Measurements from ENCODE around the gene TBC1D16.

TBC1D16 gene

DNA sequence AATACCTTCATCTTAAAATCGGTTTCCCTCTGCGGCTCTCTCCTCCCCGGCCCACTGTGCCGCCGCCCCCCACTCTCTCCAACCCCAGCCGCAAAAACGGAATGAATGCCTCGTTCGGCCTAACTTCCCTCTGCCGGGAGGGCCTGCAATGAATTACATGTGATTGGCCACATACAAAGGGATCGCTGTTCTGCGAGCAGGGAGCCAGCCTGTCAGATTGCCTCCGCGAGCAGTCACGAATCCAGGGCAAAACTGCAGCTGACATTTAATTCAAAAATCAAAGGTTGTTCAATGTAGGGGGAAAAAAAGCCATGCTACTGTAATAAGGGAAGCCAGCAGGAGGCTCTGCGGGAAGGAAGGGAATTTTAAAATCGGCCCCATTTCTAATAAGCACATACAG is 84.9 kb downstream of the TBC1D16 start:
- no peak for DNase-seq (ENCODE audit: low read depth)

DNA sequence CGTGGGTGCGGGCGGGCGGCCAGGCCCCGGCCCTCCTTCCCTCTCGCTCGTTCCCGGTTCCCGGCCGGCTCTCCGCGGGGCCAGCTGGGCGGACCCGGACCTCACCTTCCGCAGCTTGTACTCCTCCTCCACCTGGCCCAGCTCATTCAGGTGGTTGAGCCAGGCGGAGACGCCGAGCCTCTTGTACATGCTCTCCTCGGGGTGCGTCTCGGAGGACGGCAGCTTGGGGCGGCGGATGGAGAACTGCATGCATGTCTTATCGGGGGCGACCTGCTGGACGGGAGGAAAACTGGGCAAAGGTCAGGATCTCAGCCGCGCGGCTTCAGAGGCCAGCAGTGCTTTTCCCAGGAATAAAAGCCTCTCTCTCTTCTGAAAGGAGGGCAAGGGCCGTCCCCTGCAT is 85.4 kb downstream of the TBC1D16 start:
- DNase-seq (ENCODE audit: low read depth) = no peak

DNA sequence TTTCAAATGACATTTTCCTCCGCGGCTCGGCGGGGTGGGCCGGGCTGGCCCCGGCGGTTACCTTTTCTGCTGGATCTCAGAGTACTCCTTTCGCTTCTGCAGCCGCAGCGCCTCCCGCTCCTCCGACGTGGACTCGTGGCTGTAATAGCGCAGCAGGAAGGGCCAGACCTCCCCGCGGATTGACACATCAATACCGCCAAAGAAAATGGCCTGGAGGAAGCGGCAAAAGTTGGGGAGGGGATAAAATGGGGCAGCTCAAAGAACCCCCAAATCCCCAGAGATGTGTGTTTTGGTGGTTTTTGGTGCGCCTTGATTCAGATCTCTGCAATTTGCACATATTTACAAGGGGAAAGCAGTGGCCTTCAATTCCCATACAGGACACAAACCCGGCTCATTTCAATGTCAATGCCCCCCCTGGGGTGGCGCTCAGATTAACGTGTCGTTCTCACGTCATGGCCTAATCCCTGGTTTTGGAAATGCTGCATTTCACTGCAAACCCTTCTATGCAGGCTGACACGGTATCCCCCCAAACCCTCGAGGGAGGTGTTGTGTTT is 85.9 kb downstream of the TBC1D16 start:
- DNase-seq (ENCODE audit: low read depth) = no peak

DNA sequence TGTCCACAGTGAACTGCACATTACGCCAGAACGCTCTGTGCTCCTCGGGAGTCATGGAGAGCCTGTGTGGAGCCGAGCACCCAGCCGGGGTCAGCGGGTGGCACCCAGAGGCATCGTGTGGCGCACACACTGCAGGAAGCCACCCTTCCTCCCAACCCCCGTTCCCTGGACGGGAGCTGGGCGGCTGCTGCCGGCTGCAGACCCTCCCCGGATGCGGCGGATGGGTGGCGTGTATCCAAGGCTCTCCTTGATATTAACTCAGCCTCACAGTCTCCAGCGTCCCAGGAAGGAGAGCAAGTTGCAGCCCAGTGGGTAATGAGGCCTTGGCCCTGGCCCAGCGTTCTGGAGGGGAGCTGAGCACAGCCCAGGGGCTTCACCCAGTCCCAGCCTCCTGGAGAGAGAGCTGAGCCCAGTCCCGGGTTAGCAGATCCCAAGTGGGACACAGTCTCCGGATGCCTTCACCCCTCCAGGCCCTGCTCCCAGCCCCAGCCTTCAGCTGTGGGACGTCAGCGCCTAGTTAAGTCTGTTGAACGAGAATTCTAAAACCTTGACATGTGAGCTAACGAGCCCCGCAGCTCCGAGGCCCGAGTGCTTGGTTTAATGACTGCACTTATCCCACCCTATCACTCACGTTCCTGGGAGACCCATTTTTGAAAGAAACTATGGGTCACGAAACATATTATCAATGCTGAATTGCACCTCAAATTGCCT is 86.6 kb downstream of the TBC1D16 start:
- DNase-seq (ENCODE audit: low read depth) = no peak

DNA sequence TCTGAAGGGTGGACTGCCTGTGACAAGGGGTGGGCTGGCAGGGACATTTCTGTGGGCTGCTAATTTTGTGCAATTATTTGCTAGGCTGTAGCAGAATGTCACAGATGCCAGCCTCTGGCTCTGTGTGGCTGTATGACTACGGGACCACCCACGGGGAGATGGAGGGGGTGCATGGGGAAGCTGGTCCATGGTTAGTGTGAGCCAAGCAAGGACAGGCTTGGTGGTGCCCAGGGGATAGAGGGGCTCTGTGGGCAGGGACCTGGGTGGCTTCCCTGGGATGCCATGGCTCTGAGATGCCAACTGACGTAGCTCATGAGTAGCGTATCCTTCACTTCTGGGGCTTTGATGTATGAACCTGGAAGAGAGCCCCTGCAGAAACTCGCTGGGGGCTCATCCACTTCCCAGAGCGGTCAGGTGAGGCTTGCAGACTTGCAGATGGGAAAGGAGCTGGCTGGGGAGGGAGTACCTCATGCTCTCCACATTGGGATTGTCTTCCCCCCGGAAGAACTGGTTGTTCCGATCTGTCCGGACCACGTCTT is 87.2 kb downstream of the TBC1D16 start:
- no peak for DNase-seq (ENCODE audit: low read depth)

DNA sequence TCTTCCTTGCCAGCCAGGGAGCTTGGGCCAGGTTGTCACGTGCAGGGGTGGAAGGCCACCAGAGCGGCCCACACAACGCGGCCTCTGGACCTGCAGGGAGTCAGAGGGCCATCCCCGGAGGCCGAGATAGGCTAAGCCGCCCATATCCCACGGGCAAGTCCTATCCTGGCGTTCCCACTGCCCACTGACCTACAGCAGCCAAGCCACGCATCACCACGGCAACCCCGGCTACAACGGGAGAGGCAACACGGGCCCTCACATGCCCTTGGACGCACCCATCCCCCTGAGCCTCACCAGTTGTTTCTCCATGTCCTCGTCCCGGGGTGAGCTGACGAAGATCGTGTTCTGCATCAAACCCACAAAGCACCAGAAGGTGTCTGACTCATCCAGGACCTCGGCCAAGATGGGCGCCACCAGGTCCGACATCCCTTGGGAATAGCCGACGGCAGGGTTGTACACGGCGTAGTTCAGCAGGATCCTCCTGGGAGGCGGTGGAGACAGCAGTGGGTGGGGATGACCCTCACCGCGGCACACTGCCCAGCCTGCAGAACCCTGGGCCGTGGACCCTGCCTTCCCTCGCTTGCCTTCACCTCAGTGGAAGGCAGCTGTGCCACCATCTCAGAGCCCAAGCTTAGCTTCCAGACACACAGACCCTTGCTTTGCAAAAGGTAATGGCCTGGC is 88.2 kb downstream of the TBC1D16 start:
- no peak for DNase-seq (ENCODE audit: low read depth)

DNA sequence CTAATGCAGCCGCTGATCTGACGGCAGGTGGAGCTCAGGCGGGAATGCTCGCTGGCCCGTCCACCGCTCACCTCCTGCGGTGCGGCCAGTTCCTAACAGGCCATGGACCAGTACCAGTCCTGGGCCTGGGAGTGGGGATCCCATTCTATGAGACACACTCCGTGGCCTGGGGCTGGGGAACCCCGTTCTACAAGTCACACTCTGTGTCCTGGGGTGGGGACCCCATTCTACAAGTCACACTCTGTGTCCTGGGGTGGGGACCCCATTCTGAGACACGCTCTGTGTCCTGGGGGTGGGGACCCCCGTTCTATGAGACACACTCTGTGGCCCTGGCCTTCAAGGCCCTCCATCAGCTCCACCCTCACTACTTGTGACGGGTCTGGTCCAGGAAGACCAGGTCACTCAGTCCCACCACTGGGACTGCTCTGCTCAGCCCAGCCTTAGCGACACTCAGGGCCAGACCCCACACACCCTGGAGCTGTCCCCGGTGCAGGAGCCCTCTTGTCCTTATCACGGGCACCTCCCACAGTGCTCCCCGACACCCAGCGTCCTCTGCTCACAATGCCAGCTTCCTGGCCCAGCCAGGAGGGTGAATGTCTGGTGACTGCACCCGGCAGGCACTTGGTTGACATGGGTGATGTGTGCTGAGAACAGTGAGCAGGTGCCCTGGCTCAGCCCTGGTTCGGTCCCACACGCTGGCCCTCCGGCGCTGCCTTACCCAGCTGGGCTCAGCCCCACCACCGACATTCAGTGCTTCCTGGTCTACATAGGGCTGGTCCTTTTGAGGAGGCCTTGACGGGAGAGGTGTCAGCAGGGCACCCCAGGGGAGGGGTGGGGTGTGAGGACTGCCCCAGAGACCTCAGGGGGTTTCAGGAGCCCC is 89.1 kb downstream of the TBC1D16 start:
- DNase-seq (ENCODE audit: low read depth) = no peak

DNA sequence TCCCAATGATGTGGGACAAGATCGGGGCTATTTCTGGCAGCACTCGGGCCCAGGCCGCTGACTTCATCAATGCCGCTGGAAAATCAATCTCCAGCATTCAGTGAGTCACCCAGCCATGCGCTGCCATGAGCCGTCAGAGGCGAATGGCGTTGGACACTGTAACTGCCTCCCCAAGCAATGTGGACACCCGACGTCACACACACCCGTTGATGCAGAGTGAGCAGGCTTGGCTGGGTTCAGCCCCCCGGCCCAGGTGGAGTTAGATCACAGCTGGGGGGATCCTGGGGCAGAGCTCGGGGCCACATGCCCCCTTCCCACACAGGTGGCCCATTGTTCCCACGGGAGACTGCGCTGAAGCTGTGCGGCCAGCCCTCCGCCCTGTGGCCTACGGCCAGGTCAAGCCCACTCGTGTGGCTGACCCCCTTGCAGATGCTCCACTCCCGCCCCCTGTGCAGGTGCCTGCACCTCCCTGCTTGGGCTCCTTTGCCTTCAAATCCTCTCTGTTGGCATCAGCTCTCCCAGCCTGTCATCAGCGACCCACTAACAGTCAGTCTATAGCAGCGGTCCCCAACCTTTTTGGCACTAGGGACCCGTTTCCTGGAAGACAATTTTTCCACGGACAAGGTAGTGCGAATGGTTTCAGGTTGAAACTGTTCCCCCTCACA is 89.9 kb downstream of the TBC1D16 start:
- DNase-seq (ENCODE audit: low read depth) = no peak

DNA sequence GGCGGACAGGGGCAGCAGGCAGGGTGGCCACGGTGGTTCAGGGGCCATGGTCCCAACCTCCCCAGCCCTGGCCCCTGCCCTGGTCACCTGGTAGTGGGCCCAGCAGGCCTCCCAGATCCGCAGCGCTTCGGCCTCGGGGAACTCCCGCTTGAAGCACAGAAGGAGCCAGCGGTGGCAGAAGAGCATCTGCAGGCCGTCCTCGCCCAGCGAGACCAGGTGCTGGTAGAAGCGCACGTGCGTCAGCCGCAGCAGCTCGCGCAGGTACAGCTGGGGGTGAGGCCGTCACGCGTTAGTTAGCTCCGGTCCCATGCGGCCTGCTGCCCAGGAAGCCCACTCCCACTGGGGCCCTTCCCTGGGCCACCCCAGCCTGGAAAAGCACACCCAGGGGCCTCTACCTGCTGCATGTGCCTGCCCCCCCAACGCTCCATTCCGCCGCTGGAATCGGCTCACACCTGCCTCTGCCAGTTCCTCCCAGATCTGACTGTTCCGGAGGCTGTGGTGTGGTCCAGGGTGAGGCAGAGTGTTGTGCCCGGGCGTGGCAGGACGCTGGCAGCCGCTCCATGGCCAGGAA is 90.8 kb downstream of the TBC1D16 start:
- no peak for DNase-seq (ENCODE audit: low read depth)

DNA sequence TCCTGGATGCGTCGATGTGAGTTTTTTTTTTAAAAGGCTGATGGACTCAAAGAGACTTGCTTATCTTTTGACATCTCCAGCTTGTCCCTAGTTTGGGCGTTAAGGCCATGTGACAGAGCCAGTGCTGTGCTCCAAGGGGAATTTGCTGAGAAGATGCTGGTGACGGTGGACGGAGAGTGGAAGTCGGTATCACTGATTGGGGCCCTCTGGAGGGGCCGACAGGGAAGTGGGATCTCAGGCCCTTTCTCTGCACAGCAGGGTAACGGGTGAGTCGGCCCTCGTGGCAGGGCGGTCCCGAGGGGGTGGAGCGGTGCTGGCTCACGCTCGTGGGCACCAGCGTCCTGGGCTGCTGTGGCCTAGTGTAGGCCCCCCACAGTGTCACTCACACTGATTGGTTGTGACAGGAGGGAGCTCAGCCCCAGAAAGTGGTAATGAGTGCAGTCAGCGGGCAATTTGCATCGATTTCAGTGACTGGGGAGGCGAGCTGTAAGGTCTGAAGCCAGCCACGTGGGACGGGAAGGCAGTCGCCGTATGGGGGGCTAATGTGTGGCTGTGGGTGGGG is 91.3 kb downstream of the TBC1D16 start:
- no peak for DNase-seq (ENCODE audit: low read depth)

DNA sequence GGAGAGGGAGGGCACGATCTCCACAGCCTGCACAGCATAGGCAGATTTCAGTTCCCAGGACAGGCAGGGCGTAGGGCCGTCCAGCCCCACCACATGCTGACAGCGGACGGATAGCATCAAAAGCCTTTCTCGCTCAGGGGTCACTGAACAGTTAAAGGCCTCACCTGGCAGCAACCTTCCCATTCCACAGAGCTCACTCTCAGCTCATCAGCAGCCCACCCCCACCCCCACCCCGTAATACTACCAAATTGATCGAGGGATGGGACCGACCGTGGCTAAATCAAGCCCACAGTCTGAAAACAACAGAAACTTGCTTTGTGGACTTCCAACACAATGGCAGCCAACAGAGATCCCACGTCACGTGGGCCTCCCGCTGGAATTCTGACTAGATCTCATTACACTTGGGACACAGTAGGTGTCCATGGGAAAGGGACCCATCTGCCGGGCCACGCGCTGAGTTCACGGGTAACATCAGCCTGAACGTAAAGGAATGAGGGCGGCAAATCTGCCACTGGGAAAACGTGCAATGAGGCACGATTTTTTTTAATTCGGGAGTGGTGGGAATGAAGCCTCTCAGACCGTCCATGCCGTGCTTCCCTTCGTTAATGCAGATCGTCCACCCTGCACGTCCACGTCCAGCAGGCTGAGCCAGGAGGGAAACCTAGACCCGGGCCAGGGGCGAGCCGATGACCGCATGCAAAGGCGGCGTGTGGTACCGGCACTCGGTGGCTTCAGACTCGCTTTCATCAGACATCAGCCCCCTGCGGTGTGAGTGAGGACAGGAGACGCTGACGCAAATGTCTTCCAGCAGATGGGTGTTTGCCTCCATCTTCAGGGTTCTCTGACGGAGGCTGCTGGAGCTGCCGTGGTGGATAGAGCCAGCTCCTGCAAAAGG is 92.1 kb downstream of the TBC1D16 start:
- no peak for DNase-seq (ENCODE audit: low read depth)

DNA sequence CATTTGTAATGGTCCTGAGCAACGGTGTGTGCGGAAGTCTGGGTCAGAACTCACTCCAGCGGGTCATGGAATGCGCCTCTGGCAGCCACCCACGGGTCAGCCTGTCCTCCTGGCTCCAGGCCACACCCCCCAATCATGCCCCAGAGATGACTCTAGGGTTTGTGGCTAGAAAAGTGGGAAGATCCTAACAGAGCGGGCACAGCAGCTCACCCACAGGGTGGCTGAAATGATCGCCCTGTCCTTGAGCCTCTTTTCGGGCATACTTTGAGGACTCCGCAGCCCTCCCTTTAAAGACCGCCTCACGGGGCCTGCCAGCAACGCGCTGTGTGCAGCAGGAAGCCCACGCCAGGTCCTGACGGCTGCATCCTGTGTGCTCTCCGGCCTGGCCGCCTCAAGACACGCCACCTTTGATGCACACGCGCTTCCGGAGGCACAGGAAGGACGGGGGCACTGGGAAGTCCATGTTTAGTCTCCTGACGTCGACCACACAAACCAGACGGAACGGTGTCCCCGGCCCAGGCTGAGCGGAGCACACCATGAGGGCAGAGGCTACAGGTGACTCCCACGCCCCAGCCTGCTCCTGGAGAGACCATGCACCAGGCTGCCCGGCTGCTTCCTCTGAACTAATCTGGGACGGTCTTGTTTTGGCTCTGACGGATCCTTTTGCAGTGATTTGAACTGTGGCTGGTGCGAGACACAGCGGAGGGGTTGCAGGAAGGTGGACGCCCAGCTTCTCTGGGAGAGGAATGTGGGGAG is 92.9 kb downstream of the TBC1D16 start:
- no peak for DNase-seq (ENCODE audit: low read depth)

DNA sequence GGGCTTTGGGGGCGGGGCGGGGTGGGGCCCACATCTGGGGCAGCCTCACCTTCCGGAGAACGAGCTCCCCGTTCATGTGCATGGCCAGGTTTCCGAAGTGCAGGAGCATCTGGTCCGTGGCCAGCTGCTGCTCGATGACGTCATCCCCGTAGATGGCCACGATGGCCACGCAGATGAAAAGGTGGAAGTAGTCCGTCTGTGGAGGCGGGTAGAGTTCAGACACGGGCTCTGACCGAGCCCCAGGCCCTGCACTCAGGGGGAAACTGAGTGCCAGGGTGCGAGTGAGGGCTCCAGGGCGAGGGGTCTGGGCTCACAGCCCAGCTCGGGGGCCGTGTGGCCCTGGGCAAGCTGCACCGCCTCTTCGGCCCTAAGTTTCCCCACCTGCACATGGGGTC is 93.7 kb downstream of the TBC1D16 start:
- no peak for DNase-seq (ENCODE audit: low read depth)

DNA sequence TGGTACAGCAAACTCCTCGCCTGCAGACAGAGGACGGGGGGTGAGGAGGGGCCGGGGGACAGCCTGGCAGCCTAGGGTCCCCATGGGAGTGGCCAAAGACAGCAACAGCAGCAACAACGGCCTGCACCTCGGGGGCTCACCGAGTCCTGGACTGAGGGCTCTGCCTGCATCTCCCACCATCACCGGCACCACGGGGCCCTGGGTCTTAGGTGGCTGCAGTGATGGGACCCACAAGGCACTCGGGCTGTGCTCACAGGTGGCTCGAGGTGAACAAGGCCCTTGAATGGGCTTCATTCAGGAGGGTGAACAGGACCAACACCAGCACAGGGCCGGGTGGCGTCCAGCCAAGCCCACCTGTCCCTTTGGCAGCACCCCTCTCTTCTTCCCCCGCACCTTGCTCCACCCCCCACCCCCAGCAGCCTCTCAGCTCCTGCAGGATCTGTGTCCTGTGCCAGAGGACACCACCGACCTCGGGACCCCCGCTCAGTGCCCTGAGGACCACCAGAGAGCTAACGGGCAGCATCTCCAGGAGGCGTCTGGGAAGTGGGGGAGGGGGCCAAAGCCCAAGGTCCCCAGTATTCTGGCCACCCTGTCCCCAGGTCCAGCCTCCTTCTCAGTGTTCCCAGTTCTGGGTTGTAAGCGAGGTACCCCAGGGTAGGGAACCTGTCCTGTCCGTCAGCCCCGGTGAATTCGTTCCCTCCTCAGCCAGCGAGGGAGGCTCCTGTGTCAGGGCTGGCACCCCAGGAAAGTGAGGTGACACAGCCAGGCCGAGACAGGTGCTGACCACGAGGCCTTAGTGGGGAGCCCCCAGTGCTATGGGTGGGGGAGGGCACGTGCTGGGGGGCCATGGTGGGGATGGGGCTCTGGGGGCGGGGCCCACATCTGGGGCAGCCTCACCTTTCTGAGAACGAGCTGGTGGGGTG is 94.3 kb downstream of the TBC1D16 start:
- DNase-seq (ENCODE audit: low read depth) = no peak

DNA sequence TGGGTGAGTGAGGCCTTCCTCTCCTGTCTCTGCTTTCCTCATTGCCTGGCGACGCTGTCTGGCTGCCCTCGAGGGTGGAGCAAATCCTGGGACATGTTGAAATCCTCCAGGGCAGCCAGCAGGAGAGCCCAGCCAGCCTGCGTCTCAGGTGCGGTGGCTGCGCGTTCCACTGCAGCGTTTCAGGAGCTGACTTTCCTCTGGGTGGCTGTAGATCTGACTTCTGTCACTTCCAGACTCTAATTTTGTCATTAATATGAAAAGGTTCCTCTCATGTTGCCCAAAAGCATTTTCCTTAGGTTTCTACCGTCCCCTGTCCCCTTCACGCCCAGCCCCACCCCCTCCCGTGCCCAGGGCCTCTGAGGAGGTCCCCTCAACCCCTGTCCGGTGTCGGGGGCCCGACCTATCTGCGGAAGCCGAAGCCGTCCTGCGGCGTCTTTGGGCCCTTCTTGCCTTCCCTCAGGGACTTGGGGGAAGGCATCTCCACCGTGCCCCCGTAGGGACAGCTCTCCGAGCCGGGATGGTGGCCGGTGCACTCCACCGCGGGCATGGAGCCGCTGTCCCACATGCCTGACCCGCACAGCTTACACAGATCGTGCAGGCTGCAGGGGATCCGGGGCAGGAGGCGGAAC is 95.1 kb downstream of the TBC1D16 start:
- no peak for DNase-seq (ENCODE audit: low read depth)

DNA sequence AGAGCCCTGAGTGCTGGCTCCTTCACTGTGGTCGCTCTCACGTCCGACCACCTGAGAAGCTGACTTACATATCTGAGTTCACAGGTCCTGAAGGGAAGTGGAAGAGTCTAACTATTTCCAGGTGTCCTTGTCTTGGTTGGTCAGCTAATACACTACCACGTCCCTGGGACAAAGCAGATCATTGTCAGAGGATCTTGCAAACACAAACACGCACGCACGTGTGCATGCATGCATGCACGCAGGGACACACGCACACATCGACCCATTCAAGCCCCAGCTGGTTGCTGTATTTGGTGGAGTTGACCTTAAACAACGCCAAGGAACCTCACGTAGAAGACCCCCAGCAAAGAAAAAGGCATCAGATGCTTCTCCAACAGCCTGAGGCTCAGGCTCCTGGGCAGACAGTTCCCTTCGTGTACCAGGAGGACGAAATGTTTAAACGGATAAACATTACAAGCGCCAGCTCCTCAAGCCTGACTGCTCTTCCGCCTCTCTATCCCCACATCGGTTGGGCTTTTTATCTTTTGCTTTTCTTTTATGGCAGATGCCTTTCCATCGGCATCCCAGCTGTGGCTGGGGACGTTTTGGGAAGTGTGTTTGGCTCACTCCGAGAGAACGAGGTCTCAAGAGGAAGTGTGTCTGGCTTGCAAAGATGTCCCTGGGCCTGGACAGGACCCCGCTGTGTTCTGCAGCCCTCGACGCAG is 95.8 kb downstream of the TBC1D16 start:
- DNase-seq (ENCODE audit: low read depth) = no peak

DNA sequence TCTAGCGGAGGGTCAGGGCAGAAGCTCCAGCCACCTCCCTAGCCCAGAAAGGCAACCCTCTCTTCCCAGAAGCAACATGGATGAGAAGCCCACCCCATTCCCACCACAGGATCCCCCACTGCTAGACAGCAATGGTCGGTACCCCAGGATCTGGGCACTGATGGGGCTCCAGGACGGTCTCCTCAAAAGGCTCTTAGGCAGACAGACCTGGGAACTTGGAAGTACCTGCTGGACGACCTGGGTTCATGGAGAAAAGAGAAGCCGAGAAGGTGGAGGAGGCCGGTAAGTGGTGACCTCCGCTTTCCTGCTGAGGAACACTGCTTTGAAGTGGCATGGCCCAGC is 96.6 kb downstream of the TBC1D16 start:
- DNase-seq (ENCODE audit: low read depth) = no peak

Data from stimulated activated CD8-positive, alpha-beta memory T cell treated with anti-CD3 and anti-CD28 coated beads, Interleukin-15, amount 100 ng/mL, for 1 hour (primary cell).